GM06990 (cell line): ENCODE measurements around the gene TTC6.

Experiments
- DNase-seq: peaks from one replicate; pipeline ENCODE4 v3.0.0-alpha.2; 2011; ENCODE audit not compliant: insufficient read length; ENCODE audit errors: extremely low read depth
- H3K27me3 ChIP-seq: replicated peaks from 2 replicates; pipeline ENCODE4 v1.6.0; 2011; ENCODE audit warnings: low read length; ENCODE audit not compliant: control insufficient read depth, insufficient read depth
- H3K36me3 ChIP-seq: 2 replicates; pipeline ENCODE4 v1.5.1; 2011; ENCODE audit warnings: low read length; ENCODE audit not compliant: control insufficient read depth, insufficient read depth
- H3K4me3 ChIP-seq: replicated peaks from 2 replicates; pipeline ENCODE4 v1.5.1; 2011; ENCODE audit warnings: low read depth, mild to moderate bottlenecking, control low read depth, low read length
- CTCF ChIP-seq: IDR thresholded peaks from 2 replicates; pipeline ENCODE4 v1.5.1; 2011; ENCODE audit warnings: low read length, control low read depth, mild to moderate bottlenecking, inconsistent platforms; ENCODE audit not compliant: insufficient read depth, poor library complexity, severe bottlenecking

Gene TTC6

DNA sequence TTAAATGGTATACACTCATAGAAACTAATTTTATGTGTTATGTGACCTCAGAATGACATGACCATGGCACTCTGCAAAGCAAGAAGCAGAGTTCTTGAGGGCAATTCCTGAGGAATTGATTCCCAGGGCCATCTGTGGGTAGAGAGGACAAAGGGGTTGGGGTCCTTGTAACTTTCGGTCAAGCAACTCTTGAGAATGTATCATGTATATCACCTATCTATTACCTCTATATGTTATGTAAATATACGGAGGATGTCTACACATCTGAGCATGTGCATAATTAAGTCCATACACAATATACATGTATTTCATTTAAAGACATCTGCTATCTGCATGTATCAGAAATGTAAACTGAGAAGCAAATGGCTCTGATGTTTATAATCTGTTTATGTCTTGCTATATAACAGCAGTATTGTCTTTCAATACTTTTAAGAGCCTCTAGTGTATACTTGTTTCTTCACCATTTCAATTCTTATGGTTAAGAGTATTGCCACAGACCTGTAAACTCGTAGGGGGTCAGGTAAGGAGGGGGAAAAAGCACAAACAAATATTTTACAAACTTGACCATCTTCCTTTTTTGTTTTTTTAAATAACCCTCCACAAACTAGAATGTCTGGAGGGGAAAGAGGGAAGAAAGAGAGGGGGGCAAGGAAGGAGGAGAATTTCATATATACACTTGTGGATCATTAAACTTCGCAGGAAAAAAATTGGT lies 4.8 kb upstream of the TTC6 start:
- no peaks in the 10 kb centered on the region for H3K27me3 ChIP-seq
- DNase-seq = no peak
- no peak overlapping the region for H3K4me3 ChIP-seq
- no peak for TF ChIP-seq CTCF
- H3K36me3 ChIP-seq = no peaks in the 10 kb centered on the region

- DNase-seq = no peak
- Histone ChIP-seq H3K36me3 (no peaks in the 10 kb centered on the region), H3K4me3 (no peak overlapping the region), H3K27me3 (no peaks in the 10 kb centered on the region)
- TF ChIP-seq CTCF = no peak
These were observed 4.0 kb upstream of the TTC6 start for GRCh38 chr14:37591311-37591940.

GRCh38 chr14:37591941-37592481 lies 3.4 kb upstream of the TTC6 start:
- no peak for DNase-seq
- Histone ChIP-seq H3K27me3 (no peaks in the 10 kb centered on the region), H3K4me3 (no peak overlapping the region), H3K36me3 (no peaks in the 10 kb centered on the region)
- no peak for TF ChIP-seq CTCF

DNA sequence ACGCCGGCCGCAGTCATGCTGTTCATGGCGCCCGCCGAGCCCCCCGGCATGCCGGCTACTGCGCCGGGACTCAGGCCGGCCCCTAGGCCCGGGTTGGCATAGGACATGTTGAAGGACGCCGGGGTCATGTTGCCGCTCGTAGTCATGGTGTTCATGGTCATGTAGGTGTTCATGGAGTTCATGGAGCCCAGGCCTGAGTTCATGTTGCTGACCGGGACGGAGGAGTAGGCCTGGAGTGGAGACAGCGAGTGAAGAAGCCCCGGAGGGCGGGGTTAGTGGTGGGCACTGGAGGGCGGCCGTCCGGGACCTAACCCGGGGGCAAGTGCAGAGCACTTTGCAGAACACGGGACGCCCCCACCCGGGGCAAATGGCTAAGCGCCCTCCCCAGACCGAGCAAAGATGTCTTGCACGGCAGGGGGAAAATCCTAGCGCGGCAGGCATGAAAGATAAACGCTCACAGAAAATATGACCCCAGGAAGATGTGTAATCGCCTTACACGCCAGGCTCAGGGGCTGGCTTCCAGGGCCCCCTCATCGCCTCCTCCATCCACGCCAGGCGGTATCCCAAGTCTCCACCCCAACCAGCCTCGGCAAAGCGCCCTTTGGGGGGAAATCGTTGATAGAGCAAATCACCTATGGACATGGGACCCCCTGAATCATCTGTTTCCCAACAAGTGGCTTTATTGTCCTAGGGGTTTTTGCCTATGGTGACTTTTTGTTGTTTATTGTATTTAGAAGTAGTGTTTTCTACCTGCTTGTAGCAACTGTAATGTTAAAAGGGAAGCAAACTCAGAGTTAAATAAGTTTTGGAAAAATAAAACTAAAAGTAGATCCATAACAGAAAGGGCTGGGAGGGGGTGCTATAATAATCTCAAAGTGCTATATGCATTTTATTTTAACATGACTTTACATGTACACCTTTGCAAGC lies 2.7 kb upstream of the TTC6 start:
- H3K36me3 ChIP-seq = no peaks in the 10 kb centered on the region
- TF ChIP-seq CTCF = no peak
- no peak overlapping the region for H3K4me3 ChIP-seq
- DNase-seq = no peak
- H3K27me3 ChIP-seq = no peaks in the 10 kb centered on the region

GRCh38 chr14:37593511-37594237 lies 1.8 kb upstream of the TTC6 start:
- DNase-seq = no peak
- H3K4me3 ChIP-seq = no peak overlapping the region
- H3K36me3 ChIP-seq = no peaks in the 10 kb centered on the region
- H3K27me3 ChIP-seq = no peaks in the 10 kb centered on the region
- TF ChIP-seq CTCF = no peak
